Right kidney (tissue), 1 donor: ENCODE measurements around the gene NOB1.
"Not testable (repeated sequence)": the region's sequence is repeated elsewhere in the genome, so short reads cannot be mapped to it uniquely, and the experiment has no call there.

Experiments used
- DNase-seq: peaks from one replicate; pipeline ENCODE4 v3.0.0-alpha.2; 2016

NOB1 gene

DNA sequence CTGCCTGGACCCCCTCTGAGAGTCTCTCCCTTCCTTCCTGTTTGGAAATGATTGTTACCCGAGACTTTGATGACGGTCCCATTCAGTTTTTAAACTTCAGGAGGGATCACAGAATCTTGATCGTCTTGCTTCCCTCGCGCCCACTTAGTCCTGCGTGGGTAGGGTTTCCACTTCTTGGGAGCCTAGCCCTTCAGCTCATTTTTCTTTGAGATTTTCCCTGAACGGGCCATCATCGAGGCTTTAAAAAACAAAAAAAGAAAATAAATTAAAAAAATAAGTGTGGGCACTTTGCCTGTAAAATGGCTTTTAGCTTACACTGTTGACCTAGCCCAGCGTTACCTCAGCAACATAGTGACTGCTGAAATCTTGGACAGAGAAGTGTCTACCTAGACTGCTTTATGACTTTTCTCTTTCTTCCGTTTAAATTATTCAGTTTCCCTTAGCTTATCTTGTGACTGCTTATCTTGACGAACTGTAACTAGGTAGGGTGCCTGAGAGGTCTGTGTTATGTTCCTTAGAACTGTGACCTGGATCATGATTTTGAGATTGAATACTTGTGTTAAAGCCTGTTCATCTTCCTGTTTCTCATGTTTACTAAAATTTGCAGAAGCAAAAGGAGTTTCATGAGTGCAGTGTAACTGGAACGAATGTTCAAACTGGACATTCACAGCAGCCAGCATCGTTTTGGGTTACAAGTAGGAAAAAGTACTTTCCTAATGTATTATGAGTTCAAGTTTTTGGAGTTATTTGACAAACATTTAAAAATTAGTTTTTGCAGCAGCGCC is 8.3 kb upstream of the NOB1 start:
- no peak for DNase-seq

DNA sequence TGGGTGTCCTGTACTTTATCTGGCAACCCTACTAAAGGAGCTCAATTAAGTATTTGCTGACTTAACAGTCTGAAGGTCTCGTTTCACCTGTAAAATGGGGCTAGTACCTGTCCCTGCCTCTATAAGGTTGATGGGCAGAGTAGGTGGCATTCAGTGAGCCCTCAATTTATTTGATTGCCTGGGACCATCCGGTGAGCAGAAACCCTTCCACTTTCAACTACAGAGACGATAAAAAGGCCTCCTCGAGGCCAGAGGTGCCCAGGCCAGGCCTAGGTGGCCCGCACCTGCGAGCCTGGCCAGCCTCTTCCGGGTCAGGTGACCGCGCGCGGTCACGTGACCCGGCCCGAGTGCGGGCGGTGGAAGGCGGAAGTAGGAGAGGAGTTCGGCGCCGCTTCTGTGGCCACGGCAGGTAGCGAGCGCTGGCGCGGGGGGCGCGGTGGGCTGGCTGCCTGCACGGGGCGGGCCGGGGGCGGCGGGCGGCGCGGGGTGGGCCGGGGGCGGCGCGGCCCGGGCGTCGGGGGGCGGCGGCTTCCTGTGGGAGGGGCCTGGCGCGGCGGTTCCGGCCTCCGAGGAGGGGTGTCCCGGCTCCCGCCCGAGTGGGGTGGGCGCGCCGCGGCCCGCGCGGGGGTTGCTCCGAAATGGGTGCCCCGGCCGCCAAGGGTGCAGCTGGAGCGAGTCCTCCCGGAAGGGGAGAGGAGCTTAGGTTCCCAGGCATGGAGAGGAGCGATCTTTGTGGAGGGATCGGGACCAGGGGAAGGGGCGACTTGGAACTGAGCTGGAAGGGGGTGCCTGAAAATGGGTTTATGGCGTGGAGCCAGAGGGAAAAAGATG is 7.5 kb upstream of the NOB1 start, which contains the start of gene WWP2:
TSS of gene WWP2 (plus strand) at position 350 of the 831 bp plus-strand sequence. CDS start 24,679 bp downstream, outside the sequence.
- peak; percentile 86 for DNase-seq

DNA sequence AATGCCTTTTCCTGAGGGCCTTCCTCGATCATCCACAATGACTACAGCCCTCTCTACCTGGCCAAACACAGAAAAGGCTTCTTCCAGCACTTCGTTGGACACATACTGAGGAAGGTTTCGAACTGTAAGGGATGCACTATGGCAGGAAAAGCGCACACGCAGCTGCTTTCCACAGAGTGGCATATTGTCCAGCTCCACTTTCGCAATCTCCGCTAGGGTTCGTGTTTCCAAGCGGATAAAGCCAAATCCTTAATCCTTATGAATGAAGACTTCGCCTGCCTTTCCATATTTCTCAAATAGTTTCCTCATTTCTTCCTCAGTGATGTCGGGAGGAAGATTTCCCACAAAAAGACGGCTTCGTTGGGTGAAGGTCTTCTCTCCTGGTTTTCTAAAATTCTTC is 2.6 kb upstream of the NOB1 start:
- not testable (repeated sequence) for DNase-seq

DNA sequence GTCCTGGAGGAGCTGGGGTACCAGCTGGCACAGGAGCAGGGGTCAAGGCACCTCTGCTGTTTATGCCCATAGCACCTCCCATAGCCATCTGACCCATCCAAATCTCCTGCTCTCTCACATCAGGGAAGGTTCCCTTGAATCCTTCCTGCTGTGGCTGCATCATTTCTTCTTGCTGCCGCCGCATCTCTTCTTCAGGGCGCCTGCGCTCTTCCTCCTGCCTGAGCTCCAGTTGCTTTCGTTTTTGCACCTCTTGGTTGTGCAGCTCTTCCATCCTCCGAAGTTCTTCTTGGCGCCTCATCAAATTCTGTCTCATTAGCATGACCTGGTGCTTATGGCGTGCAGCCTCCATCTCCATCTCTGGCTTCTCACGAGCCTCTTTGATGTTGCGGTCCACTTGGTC is 2.0 kb upstream of the NOB1 start:
- no peak for DNase-seq

DNA sequence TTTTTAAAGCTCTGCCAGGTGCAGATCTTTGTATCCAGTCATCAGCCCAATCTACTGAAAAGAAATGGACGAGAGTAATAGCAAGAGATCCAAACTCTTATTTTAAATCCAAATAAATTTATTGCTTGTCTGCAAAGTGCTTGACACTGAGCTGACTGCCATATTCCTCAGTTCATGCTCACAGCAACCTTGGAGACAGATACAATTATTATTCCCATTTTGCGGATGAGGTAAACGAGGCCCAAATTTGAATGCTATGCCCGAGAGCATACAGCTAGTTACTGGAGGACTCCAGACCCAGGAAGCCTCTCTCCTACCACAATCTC is 620 bp downstream of the NOB1 start:
- DNase-seq = no peak

DNA sequence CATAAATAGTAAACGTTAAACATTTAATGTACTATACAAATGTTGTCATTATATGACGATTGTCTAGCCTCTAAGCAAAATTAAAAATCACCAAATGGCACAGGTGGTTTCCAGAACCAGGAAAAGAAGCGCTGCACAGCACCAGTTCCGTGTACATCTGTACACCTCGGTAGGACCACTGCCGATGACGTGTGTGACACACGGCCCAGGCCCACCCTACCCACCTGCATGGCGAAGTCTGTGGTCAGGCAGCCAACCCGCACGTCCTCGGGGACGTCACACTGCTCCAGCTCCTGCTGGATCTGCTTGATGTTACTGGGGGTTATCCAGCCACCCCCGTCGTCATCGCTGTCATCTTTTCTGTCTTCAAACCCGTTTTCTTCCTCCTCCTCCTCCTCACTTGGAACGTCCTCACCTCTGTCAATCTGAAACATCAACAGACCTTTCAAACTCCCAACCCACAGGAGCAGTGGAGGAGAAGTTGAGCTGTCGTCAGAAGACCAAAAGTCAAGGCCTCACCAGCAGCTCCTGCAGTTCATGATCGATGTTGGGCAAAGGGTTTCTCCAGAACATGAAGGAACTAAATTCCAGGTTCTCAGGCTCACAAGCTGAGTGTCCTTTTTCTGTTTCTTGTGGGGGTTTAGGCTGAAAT is 5.9 kb downstream of the NOB1 start:
- no peak for DNase-seq

DNA sequence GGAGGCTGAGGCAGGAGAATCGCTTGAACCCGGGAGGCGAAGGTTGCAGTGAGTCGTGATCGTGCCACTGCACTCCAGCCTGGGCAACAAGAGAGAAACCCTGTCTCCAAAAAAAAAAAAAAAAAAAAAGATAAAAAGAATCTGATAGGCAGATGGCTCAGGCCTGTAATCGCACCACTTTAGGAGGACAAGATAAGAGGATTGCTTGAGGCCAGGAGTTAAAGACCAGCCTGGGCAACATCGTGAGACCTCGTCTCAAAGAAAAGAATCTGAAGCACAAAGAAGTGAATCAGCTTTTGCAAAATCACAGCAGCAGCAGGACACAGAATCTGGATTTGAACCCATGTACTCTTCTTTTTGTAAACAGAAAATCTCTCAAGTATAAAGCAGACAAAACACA is 7.6 kb downstream of the NOB1 start:
- no peak for DNase-seq

DNA sequence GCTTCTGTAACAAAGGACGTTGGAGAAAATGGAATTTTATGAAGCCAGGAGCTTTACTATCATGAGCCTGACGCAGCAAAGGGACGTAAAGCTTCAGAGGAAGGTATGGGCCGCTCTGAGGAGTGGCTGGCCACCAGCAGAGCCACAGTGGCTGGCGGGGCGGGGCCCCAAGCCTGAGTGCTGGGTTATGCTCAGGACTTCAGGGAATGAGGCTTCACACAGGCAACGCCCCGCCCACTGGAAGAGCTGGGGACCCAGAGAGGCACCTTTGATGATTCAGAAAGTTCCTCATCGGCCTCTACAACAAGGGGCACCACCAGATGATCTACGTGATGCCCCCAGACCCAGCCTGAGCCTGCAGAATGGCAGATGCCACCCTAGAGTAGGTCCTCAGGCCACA is 8.8 kb downstream of the NOB1 start:
- DNase-seq = no peak

DNA sequence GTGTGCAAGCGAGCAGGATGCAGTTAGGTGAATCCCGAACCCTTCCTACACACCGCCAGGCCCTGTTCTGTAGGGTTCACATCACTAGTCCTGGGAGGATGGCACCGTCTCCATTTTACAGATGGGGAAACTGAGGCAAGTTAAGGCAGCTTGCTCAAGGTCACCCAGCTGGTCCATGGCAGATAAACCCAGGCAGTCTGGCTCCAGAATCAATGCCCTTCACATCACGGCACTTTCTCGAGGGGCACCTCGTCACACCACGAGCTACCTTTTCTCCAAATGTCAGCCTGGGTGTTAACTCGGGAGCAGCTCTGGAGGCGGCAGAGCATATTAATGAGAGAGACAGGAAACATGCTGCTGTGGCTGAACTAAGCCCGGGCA is 9.5 kb downstream of the NOB1 start:
- DNase-seq = no peak

DNA sequence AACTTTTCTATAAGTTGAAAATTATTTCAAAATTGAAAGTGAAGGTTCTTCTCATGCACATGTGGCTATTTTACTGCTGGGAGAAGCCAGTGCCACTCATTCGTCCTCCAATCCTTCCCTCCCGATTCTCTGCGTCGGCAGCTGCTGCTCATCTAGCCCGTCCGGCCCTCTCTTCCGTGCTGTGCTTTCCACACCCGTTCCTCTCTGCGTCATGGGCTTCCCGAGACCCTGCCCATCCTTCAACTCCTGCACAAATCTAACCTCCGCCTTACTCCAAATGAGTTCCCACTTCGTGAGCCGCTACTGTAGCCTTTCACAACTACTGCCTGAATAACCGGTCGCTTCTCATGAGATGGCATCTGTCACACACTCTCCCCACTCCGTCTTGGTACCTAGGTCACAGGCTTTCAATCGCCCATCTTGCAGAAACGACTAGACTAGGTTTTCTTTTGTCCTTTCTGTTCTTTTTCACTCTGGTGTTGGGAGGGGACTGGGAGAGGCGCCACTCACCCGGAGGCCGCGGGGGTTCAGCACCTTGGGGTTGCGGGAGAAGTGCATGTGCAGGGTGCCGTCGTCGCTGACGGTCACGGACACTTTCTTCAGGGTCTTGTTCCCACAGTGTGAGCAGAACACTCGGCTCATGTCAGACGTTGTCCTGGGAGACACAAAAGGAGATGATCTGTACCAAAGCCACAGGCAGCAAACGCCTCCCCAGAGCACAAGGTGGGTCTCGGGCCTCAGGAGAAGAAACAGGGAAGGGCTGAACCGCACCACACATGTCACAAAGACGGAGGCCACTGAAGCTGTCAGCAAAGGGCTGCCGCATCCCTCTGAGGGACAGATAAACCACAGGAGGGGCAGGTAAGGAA is 10.1 kb downstream of the NOB1 start:
- no peak for DNase-seq

DNA sequence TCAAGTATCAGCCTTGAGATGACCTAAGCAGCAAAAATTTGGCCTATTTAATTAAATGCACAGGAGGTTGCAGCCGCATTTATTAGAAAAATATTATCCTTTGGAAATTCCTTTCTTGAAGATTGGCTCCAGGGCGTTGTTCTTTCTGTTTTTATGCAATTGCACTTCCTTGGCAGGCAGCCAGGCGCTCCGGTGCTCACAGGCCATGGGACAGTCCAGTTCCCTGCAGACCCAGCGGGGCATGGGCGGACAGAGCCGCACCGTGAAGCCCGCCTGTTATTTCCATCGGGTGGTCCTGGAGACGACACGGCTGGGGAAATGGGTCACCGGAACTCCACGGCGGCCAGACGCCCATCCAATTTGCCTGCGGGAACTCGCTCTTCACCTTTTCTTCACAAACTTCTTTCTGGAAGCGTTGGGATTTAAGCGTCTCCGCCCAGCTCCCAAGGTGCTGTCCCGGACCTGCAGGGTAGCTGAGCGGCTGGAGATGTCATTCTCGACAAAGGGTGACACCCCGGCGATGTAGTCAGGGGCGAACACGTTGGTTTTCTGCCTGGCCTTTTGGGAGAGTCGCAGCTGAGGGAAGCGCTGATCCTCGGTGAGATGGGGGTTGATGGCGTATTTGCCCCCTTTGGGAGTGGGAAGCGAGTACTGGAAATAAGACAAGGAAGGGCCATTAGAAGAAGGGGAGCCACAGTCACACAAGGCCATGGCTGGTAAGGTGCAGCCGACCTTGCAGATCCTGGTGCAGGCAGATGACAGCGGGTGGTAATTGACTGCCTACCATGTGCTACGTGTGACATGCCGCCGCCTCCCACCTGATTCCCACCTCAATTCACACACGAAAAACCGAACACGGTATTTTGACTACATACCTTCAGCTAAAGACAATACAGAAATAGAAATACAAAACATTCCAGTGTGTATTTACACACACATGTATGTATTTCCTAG is 12.5 kb downstream of the NOB1 start:
- DNase-seq = peak; percentile 35

DNA sequence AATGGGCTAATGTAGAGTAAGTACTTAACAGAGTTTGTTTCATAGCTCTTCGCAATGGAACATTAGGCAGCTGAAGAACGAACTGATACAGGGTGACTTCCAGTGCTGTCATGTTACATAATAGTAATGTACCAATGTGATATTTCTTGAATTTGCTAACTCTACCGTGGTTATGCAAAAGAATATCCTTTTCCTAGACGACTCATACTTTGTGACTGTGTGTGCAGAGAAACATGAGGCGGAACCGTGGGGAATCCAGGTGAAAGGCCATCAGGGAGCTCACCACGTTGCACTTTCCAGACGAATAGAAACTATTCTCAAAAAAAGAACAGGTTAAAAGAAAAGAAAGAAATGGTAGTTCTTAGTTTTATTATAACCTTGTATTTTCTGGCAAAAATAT is 13.2 kb downstream of the NOB1 start:
- no peak for DNase-seq

DNA sequence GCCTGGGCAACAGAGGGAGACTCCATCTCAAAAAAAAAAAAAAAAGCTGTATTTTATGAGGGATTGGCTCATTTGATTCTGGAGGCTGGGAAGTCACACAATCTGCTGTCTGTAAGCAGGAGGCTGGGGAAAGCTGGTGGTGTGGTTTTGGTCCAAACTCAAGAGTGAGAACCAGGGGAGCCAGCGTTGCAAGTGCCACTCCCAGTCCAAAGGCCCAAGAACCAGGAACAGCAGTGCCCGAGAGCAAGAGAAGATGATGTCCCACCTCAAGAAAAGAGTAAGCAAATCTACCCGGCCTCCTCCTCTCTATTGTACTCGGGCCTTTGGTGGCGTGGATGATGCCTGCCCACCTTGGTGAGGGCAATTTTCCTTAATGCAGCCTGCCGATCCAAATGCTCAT is 22.6 kb downstream of the NOB1 start:
- no peak for DNase-seq

DNA sequence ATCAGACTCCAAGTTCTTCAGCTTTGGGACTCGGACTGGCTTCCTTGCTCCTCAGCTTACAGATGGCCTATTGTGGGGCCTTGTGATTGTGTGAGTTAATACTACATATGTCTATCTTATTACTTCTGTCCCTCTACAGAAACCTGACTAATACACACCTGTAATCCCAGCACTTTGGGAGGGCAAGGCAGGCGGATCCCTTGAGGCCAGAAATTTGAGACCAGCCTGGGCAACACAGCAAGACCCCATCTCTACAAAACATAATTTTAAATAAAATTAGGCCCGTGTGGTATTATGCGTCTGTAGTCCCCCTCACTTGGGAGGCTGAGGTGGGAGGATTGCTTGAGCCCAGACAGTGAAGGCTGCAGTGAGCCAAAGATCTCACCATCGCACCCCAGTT is 23.4 kb downstream of the NOB1 start:
- DNase-seq = not testable (repeated sequence)

DNA sequence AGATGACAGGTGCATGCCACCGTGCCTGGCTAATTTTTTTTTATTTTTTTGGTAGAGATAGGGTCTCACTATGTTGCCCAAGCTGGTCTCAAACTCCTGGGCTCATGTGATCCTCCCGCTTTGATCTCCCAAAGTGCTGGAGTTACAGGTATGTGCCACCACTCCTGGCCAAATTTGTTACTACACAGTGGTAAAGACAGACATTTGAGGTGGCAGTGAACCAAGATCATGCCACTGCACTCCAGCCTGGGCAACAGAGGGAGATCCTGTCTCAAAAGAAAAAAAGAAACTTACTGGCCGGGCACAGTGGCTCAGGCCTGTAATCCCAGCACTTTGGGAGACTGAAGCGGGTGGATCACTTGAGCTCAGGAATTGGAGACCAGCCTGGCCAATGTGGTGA is 25.7 kb downstream of the NOB1 start:
- not testable (repeated sequence) for DNase-seq

DNA sequence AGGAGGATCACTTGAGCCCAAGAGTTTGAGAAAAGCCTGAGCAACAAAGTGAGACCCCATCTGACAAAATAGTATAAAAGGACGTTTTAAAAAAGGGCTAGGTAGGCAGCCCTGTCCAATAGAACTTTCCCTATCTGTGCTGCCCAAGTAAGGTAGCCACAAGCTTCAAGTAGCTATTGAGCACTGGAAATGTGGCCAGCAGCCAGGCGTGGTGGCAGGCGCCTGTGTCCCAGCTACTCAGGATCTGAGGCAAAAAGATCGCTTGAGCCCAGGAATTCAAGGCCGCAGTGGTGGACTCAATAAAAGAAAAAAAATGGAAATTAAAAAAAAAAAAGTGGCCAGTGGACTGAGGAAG is 26.8 kb downstream of the NOB1 start:
- DNase-seq = no peak

DNA sequence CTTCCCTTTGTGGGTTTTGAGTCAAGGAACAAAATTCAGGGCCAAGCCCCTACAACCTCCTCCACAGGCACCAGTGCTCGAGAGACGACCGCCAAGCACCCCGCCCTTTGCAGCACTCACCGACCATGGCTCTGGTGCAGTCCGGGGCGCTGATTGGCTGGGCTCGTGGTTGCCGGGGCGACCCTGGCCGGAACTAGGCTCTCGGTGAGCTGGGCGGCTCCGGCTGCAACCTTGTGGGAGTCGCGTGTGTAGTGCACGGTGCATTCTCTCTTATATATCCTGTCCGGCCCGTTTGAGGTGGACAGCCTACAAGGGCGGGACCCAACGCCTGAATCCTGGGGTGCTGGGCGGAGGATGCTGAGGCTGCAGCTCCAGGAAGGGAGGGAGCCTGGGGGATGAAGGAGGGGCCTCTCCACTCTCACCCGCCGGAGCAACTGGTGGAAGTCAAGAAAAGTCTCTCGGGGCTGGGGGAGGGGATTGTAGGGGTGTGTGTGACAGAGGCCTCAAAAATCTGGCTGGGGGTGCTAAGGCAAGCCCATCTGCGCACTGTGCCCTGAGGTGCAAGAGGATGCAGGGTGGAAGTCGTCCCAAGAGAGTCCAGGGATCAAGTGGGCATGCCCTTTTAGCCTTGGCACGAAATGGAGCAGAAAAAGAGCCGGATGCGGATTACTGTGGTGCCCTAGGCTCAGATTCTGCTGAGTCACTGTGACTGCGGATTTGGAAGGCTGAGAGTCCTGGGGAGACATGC is 28.2 kb downstream of the NOB1 start, which contains the start of gene NQO1:
TSS of gene NQO1 (minus strand) at position 248 of the 748 bp plus-strand sequence. CDS start at position 127, 121 bp downstream.
- DNase-seq = peak; percentile 82

DNA sequence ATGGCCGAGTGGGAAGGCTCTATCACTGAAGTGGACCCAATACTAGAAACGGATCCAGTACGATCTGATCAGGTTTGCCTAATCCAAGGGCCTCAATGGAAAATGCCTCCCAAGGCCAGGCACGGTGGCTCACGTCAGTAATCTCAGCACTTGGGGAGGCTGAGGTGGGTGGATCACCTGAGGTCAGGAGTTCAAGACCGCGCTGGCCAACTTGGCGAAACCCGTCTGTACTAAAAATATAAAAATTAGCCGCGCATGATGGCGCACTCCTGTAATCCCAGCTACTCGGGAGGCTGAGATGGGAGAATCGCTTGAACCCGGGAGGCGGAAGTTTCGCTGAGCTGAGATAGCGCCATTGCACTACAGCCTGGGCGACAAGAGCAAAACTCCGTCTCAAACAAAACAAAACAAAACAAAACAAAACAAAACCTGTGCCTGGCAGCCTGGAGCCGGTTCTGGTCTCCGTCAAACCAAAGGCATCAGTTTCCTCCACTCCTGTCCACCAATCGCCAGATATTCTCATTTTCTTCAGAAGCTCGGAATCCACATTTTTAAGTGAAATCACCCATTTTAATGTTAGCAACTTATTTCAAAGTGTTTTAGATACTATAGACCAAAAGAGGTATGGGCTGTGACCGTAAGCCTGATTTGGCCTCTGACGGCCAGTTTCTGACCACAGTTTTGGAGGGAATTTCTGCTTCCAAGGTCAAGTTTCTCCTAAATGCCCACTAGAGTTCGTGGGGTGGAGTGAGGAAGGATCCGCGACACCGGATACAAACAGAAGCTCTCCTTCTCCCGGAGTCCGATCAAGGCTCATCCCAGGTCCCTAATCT is 29.0 kb downstream of the NOB1 start:
- DNase-seq = no peak

DNA sequence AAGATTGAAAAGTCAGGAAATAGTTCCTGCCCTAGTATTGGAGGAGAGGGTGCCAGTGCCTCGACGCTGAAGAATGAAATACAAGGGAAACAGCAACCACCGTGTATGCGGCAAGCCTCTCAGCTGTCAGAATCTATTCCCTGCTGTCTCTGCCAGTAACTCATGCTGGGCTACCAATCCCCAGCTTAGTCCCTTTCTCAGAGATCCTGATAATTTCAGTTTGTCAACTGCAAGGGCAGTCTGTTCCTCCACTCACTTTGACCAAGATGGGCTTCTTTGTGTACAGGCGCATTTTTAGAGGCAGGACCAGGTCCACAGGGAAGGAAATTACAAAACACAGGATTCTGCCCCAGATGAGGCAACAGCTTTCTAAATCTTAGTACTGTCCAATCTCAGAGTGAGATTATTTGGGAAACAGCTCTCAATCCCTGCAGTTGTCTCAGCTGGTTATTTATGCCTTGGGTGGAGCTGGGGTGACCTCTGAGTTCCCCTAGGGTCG is 29.7 kb downstream of the NOB1 start:
- DNase-seq = no peak
